ENCODE data around the gene ERN1. TPM values are rescaled to one million over a fixed set of nuclear protein-coding genes. Genes with fewer than 3 reads are reported as not detected.

ERN1 gene
- total RNA-seq, 4 donors from 2014 or later: 14.6 to 54.4 (median 30.4) TPM

GRCh38 chr17:64138441-64138840, 8.5 kb upstream of the ERN1 start:
- ATAC-seq (ENCODE audit: low FRiP score) (no peak), DNase-seq (ENCODE audit: low spot score) (no peak)
- TF ChIP-seq CTCF (IDR thresholded peaks at IDR 0.05): no peak

- no peak for DNase-seq (ENCODE audit: low spot score)
- ATAC-seq (ENCODE audit: low FRiP score): no peak
- TF ChIP-seq CTCF (IDR thresholded peaks at IDR 0.05): no peak
Measured at GRCh38 chr17:64135000-64135399, 5.1 kb upstream of the ERN1 start.

GRCh38 chr17:64134216-64134970, 4.4 kb upstream of the ERN1 start:
- ATAC-seq (ENCODE audit: low FRiP score) (no peak), DNase-seq (ENCODE audit: low spot score) (no peak)
- no peak for TF ChIP-seq CTCF (IDR thresholded peaks at IDR 0.05)

- ATAC-seq (ENCODE audit: low FRiP score) (no peak), DNase-seq (ENCODE audit: low spot score) (no peak)
- peak in 1 of 3 donors; percentile 5 for TF ChIP-seq CTCF (IDR thresholded peaks at IDR 0.05)
Measured at GRCh38 chr17:64133546-64134215, 3.7 kb upstream of the ERN1 start.

GRCh38 chr17:64131606-64132270, 1.8 kb upstream of the ERN1 start:
- TF ChIP-seq CTCF (IDR thresholded peaks at IDR 0.05): no peak
- ATAC-seq (ENCODE audit: low FRiP score): no peak
- no peak for DNase-seq (ENCODE audit: low spot score)

- peak; percentile 13 for ATAC-seq (ENCODE audit: low FRiP score)
- no peak for DNase-seq (ENCODE audit: low spot score)
- TF ChIP-seq CTCF (IDR thresholded peaks at IDR 0.05): no peak
Measured at GRCh38 chr17:64130559-64131001, 636 bp upstream of the ERN1 start.

All from omental fat pad (tissue), 4 donors.